ELR (cell line): ENCODE results near the gene TXK.
A peak's percentile ranks its signal among the peaks of the same experiment; 100 is the strongest.

ENCODE experiments used
- DNase-seq: peaks from one replicate; pipeline ENCODE4 v3.0.0-alpha.2; 2015; ENCODE audit warnings: low read depth

TXK gene

DNA sequence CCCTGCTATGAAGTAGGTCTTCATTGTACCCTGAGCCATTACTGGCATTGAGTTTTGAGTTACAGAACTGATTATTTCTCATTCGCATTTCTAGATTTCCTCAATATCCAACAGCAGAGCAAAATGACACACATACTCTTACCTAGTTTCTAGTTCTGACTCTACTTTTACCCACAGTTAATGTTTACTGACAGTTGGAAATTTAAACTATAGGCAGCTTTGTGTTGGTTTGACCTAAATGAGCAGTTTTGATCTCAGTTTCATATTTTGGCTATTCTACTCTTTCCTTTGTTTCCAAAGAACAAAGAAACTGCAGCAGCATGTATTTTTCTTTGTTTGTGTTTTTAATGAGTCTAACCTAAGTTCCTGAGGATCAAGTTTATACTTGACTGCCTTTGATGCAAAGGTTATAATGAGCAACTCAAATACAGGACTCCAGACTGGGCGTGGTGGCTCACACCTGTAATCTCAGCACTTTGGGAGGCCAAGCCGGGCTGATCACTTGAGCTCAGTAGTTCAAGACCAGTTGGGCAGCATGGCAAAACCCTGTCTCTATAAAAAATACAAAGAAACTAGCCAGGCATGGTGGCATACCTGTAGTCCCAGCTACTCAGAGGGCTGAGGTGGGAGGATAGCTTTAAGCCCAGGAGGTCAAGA lies 30.4 kb downstream of the TXK start:
- DNase-seq = no peak

DNA sequence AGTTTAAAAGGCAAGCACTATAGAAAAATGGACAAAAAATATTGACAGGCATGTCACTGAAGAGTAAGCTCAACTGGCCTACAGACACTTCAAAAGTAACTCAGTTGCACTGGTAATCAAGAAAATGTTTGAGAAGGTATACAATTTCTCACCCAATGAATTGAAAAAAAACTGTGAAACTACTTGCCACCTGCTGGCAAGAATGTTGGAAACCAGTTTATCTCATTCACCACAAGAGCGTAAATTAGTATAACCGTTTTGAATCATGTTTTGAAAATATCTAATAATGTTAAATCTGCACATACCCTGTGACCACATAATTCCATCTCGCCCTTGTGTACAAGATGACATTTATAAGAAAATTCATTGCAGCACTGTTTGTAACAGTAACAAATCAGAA lies 31.7 kb downstream of the TXK start:
- peak; percentile 2 for DNase-seq

DNA sequence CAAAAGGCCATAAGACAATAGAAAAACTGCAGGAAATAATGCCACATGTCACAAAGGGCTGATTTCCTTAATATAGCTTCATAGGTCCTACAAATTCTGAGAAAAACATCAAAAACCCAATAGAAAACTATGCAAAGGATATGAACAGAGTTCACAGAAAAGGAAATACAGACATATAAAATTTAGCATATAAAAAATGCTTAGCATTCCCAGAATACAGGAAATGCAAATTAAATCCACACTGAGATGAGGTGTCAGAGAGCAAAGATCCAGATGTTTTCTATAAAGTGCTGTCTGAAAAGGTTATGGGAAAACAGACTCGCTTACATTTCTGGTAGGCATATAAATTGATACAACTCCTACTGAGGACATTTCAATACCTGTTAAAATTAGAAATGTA lies 33.8 kb downstream of the TXK start:
- DNase-seq = no peak

DNA sequence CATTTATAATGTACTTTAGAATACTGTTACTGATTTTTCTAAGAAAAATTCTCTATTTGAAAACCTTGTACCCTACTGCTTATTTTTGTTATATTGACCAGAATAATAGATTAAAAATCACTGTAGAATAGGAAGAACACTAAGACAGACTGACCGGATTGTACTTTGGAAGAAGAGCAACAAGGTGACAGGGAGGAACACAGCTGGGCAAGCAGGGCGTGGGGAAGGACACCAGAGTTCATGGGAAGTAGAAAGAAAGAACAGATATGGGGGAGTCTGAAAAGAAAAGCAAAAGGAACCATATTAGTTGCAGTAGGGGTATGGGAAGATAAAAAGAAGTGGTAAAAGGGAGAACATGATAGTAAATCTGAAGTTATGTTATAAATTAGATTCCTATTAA lies 38.6 kb downstream of the TXK start:
- DNase-seq = no peak

- DNase-seq = peak; percentile 84
These were observed 40.0 kb downstream of the TXK start for GRCh38 chr4:48093991-48094416.

DNA sequence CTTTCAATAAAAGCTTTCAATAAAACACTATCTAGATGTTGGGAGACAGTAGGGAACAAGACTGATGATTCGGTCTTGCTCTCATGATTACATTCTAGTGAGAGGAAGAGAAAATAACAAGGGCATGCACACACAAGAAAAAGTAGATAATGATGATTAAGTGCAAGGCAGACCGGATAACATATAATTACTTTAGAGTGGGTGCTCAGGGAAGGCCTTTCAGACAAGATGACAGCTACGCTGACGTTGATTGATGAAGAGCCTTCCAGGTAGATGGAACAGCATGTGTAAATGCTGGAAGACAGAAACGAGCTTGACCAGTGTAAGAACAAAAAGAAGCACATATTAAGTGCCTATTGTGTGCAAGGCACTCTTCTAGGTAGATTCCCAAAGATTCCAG lies 43.4 kb downstream of the TXK start:
- no peak for DNase-seq

GRCh38 chr4:48085821-48086589 lies 48.0 kb downstream of the TXK start:
- no peak for DNase-seq

DNA sequence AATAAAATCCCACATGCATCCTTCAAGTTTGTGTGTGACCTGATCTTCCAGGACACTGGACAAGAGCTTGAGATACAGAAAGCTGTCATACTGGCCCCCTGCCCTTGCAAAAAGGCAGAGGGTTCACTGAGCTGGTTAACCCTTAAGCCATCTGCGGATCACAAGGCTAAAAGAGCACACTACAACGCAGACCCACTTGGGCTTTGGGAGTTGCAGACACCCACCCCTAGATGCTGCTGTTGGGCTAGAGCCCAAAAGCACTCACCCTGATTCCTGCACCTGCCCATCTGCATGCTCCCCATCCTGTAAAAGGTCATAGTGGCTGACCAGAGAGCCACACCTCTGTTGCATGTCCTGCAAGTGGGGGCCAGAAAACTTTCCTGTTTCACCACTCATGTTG lies 51.1 kb downstream of the TXK start:
- DNase-seq = no peak

GRCh38 chr4:48081196-48081595 lies 52.9 kb downstream of the TXK start:
- DNase-seq = peak; percentile 55

DNA sequence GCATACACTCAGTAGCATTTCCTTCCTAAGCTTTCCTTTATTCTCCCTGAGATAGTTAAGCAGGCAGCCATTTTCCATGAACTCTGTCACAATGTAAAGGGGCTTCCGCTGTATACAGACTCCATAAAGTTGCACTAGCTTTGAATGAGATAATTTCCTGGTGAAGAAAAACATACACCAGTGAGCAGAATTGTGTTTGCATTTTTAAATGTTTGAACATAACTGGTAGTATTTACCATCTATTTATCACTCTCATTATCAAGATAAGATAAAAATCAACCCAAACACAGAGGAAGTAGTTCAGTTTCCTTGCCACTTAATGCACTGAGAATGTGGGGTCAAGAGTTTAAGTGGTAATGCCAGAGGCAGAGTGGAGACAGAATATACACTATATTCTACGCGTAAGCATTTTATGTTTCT lies 54.1 kb downstream of the TXK start:
- peak; percentile 88 for DNase-seq

- peak; percentile 35 for DNase-seq
These were observed 55.0 kb downstream of the TXK start for GRCh38 chr4:48078862-48079655.

DNA sequence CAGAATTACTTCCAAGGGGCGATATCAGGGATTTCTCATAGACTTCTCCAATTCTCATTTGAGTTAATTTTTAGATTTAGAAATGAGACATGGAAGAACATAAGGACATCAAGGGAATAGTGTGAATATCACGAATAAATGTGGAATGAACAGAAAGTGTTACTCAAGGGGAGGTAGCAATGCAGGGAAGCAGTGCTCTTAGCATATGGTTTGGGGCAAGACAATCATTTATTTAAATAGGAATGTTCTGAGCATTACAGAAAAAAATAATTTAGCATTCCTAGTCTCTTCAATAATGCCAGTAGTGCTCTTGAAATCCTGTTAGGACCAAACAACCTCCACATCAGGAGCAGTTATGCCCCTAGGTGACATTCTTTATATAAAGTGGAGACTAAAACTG lies 55.6 kb downstream of the TXK start:
- no peak for DNase-seq

DNA sequence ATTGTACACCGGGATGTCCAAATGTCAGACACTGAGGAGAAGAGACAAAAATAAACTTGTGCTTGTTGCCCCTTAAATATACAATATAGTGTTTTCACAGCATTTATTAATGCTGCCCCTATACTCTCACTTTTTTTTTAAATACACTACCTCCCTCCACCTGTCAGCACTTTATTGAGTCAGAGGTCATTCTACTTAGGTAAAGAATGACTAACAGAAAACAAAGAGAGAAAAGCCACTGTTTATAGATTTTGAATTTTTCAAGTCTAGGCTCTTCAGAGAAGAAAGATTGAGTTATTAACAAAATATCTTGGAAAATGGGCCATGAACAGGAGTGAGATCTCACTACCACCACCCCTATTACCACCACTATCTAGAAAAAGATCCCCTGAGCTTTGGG lies 59.4 kb downstream of the TXK start:
- DNase-seq = no peak

DNA sequence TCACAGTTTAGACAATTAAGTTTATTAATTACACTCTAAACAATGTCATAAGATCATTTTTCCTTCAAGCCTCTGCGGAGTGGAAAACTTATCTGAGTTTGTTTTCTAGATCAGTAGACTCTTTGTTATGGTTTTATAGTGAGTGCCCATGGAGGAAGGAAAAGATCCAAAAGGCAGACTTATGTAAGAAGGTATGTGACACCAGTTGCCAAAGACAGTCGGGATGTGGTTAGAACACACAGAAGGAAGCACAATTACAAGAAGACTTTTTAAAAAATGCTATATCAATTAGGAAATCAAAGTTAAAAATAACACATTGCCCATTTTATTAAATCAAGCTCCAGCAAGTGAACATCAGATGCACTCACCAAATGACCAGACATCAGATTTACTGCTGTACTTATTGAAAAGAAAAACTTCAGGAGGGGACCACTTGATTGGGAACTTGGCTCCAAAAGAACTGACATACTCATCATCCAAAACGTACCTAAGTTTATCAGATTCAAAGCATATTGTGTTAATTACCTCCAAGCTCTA lies 60.4 kb downstream of the TXK start:
- no peak for DNase-seq

DNA sequence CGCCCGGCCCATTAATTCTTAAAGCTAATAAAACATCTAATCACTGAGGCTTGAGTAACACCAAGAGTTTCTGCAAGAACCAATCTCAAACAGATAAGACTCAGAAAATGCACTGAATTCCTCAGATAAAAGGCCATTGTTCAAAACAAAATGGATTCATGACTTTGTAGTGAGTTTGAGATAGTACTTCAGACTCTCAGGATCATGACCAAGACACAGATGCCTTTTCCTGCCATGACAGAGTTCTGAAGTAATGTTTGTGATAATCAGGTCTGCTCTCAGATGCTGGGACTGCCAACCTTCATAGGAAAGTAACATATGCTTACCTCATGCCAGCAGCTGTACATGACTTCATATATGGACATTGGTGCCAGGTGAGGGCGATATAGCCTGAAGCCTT lies 62.9 kb downstream of the TXK start:
- no peak for DNase-seq

DNA sequence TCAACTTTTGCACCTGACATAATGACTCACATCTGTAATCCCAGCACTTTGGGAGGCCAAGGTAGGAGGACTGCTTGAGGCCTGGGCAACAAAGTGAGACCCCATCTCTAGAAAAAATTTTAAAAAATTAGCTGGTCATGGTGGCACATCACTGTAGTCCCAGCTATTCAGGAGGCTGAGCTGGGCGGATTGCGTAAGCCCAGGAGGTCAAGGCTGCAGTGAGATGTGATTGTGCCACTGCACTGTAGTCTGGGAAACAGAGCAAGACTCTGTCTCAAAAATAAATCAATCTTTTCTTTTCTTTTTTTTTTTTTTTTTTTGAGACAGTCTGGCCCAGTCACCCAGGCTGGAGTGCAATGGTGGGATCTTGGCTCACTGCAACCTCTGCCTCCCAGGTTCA lies 65.0 kb downstream of the TXK start:
- no peak for DNase-seq

DNA sequence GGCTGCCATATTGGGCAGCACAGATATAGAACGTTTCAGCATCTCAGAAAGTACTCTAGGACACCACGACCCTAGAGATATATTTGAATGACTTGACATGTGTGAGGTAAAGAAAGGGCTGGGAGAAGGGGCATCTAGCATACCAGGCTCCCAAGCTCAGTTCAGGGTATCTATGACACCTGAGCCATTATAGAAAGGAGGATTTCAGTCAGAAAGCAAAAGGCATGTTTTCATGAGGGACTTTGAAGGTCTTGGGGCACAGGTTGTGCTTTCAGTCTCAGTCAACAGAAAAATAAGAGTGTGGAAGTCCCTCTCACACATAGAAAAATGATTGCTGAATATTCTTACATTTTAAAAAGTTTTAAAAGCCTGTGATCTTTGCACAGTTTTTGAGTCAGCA lies 65.9 kb downstream of the TXK start:
- DNase-seq = no peak

DNA sequence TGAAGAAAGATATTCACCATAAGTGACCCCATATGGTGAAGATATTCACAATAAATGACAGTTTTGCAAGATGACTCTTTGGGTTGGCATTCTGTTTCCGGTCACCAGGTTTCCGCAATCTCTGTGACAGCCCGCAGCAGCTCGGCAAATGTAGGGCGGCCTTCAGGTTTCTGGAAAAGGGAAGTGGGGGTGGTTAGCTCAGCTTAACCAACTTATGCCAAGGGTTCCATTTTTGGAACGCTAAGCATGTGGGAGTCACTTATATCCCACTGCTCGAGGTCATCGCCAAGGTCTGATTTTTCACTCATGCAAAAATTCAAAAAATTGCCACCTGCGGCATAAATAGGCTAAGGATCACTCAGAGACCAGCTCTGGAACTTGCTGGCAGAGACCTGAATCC lies 66.5 kb downstream of the TXK start:
- no peak for DNase-seq

DNA sequence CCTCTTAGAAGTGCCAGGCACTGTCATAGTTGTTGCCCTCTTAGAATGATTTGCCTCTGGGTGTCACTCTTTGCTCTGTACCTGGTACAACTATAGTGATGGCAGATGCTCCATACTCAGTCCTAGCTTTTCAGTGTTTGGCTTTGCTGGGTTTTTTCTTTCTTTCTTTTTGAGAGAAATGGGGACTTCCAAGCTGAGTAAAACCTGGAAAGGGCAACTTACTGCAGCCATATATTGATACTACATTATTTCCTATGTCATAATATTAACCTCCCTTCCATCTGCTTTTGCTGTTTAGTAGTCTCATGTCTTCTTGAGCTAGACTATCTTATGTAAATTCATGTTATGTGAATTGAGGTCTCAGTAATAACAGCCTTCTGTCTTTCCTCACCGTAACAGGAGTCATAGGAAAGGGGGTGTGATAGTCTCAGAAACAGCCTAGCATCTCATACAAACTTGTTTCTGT lies 68.4 kb downstream of the TXK start:
- DNase-seq = no peak

DNA sequence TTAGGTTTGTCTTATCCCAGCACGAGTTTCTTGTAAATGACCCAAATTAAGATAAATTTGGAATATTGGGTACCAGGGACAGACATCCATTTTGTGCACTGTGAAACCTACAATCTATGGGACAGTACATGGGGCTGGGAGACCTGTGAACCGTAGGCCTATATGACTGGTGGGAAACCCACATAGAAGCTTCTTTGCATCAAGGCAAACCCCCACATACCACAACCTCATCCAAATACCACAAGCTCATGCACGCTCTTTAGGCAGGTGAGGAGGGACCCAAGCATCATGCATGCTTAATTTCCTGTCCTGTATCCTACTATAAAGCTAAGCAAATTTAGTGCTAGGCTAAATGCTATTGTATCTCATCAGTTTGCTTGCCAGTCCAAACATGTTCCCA lies 69.7 kb downstream of the TXK start:
- DNase-seq = no peak

- no peak for DNase-seq
These were observed 75.2 kb downstream of the TXK start for GRCh38 chr4:48058617-48059530.

- DNase-seq = no peak
These were observed 83.0 kb downstream of the TXK start for GRCh38 chr4:48051078-48051477.
